ENCODE data around the gene BTBD2.

Gene BTBD2

GRCh38 chr19:2046046-2046907 lies 30.8 kb upstream of the BTBD2 start:
- TF ChIP-seq PPARA (CRISPR knock-in tag; IDR thresholded peaks at IDR 0.05; ENCODE audit: borderline replicate concordance) (no peak), CSDC2 (CRISPR knock-in tag; IDR thresholded peaks at IDR 0.05) (no peak), ZC3H10 (CRISPR knock-in tag; IDR thresholded peaks at IDR 0.05) (no peak), TOX (CRISPR knock-in tag; IDR thresholded peaks at IDR 0.05; ENCODE audit: borderline replicate concordance) (no peak), OSR1 (CRISPR knock-in tag; IDR thresholded peaks at IDR 0.05) (no peak), TCF4 (CRISPR knock-in tag; IDR thresholded peaks at IDR 0.05; ENCODE audit: borderline replicate concordance) (no peak), ZNF565 (CRISPR knock-in tag; conservative IDR thresholded peaks at IDR 0.05; ENCODE audit: low read depth) (no peak), SNAI2 (CRISPR knock-in tag; IDR thresholded peaks at IDR 0.05) (no peak), ZFP30 (CRISPR knock-in tag; IDR thresholded peaks at IDR 0.05) (no peak), ZNF8 (CRISPR knock-in tag; IDR thresholded peaks at IDR 0.05) (no peak), RARB (CRISPR knock-in tag; IDR thresholded peaks at IDR 0.05) (no peak), GLIS3 (CRISPR knock-in tag; IDR thresholded peaks at IDR 0.05) (no peak), ZNF70 (CRISPR knock-in tag; IDR thresholded peaks at IDR 0.05) (no peak), BACH2 (CRISPR knock-in tag; IDR thresholded peaks at IDR 0.05; ENCODE audit: borderline replicate concordance) (no peak), ZFP3 (CRISPR knock-in tag; IDR thresholded peaks at IDR 0.05) (no peak), ISL1 (CRISPR knock-in tag; IDR thresholded peaks at IDR 0.05) (no peak), CREB5 (CRISPR knock-in tag; IDR thresholded peaks at IDR 0.05; ENCODE audit: low read depth) (no peak)
- TF ChIP-seq, protein P1, sequence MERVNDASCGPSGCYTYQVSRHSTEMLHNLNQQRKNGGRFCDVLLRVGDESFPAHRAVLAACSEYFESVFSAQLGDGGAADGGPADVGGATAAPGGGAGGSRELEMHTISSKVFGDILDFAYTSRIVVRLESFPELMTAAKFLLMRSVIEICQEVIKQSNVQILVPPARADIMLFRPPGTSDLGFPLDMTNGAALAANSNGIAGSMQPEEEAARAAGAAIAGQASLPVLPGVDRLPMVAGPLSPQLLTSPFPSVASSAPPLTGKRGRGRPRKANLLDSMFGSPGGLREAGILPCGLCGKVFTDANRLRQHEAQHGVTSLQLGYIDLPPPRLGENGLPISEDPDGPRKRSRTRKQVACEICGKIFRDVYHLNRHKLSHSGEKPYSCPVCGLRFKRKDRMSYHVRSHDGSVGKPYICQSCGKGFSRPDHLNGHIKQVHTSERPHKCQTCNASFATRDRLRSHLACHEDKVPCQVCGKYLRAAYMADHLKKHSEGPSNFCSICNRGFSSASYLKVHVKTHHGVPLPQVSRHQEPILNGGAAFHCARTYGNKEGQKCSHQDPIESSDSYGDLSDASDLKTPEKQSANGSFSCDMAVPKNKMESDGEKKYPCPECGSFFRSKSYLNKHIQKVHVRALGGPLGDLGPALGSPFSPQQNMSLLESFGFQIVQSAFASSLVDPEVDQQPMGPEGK (CRISPR knock-in tag; IDR thresholded peaks at IDR 0.05; ENCODE audit: borderline replicate concordance): no peak
- TF ChIP-seq, protein P2, sequence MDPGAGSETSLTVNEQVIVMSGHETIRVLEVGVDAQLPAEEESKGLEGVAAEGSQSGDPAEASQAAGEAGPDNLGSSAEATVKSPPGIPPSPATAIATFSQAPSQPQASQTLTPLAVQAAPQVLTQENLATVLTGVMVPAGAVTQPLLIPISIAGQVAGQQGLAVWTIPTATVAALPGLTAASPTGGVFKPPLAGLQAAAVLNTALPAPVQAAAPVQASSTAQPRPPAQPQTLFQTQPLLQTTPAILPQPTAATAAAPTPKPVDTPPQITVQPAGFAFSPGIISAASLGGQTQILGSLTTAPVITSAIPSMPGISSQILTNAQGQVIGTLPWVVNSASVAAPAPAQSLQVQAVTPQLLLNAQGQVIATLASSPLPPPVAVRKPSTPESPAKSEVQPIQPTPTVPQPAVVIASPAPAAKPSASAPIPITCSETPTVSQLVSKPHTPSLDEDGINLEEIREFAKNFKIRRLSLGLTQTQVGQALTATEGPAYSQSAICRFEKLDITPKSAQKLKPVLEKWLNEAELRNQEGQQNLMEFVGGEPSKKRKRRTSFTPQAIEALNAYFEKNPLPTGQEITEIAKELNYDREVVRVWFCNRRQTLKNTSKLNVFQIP (CRISPR knock-in tag; IDR thresholded peaks at IDR 0.05; ENCODE audit: borderline replicate concordance, low read depth): no peak
- no peak for ATAC-seq

DNA sequence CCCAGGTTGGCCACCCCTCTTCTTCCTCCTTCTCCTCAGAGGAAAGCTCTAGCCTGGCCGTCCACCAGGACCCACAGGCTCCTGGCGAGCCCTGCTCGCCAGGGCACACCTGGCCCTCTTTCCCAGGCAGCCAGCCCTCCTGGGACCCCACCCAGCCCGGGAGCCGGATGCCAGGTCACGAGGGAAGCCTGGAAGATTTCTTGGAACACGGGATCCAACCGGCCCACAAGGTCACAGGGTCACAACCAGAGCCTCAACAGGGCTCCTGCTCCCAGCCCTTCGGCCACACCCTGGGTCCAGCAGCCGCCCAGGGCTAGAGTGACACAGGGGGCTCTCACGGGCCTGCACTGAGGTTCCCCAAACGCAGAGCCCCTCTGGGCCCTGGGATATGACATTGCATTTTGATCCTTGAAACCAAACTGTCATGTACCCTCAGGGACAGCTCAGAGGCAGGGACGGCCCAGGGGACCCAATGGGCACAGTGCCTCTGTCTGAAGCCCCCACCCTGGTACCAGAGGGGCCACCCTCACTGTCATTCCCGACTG lies 30.1 kb upstream of the BTBD2 start:
- TF ChIP-seq, protein P3, sequence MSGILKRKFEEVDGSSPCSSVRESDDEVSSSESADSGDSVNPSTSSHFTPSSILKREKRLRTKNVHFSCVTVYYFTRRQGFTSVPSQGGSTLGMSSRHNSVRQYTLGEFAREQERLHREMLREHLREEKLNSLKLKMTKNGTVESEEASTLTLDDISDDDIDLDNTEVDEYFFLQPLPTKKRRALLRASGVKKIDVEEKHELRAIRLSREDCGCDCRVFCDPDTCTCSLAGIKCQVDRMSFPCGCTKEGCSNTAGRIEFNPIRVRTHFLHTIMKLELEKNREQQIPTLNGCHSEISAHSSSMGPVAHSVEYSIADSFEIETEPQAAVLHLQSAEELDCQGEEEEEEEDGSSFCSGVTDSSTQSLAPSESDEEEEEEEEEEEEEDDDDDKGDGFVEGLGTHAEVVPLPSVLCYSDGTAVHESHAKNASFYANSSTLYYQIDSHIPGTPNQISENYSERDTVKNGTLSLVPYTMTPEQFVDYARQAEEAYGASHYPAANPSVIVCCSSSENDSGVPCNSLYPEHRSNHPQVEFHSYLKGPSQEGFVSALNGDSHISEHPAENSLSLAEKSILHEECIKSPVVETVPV (CRISPR knock-in tag; IDR thresholded peaks at IDR 0.05): no peak
- ATAC-seq: no peak

GRCh38 chr19:2044709-2045500 lies 29.4 kb upstream of the BTBD2 start:
- TF ChIP-seq GLIS3 (CRISPR knock-in tag; IDR thresholded peaks at IDR 0.05) (no peak), ZFP30 (CRISPR knock-in tag; IDR thresholded peaks at IDR 0.05) (no peak)
- TF ChIP-seq, protein P2 (CRISPR knock-in tag; IDR thresholded peaks at IDR 0.05; ENCODE audit: borderline replicate concordance, low read depth): no peak
- ATAC-seq: no peak
